ENCODE measurements around the gene ANAPC13. TPM values are rescaled to one million over a fixed set of nuclear protein-coding genes. Genes with fewer than 3 reads are reported as not detected.

ANAPC13 gene
- total and polyA plus RNA-seq, 2 of the 13 experiments (the other 11 are each of a cell fraction or from before 2014, with no cell fraction given), result 48.7 to 69.1 TPM

DNA sequence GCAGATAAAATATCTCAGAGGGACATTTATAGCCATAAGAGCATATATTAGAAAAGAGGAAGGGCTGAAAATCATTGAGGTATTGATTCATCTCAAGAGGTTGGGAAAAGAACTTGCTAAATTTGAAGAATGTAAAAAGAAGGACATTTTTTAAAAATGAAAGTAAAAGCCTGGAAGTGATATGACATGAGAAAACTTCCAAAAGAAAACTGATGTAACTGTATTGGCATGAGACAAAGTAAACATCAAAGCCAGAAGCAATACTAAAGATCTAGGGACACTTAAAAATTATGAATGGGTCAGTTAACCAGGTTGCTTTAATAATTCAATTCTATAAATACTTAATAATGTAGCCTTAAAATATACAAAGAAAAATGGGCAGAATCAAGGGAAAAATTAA is 32.0 kb upstream of the ANAPC13 start:
- Histone ChIP-seq H3K27me3 (ENCODE audit: control insufficient read depth in 1 of 2, insufficient read depth in 2 of 2, low read length in 2 of 2) (no peaks in the 10 kb centered on the region), H3K27ac (ENCODE audit: extremely low read length, insufficient read depth, low read length) (no peak overlapping the region), H3K9ac (ENCODE audit: insufficient read depth, low read depth, low read length) (no peak overlapping the region), H3K4me3 (replicated peaks in 1 of 3; ENCODE audit: insufficient read depth in 1 of 3, low read depth in 2 of 3, low read length in 3 of 3) (no peak overlapping the region), H3K4me2 (ENCODE audit: low read depth, low read length) (no peak overlapping the region), H4K20me1 (ENCODE audit: insufficient read depth, low read length) (no peaks in the 10 kb centered on the region), H3K79me2 (ENCODE audit: insufficient read depth, low read length) (no peaks in the 10 kb centered on the region), H2AFZ (ENCODE audit: low read length) (no peak overlapping the region), H3K9me3 (ENCODE audit: low read length) (peaks cover 20% of the 10 kb centered on the region), H3K36me3 (replicated peaks in 1 of 2; ENCODE audit: control insufficient read depth in 1 of 2, insufficient read depth in 2 of 2, low read length in 2 of 2) (no peaks in the 10 kb centered on the region), H3K4me1 (ENCODE audit: insufficient read depth, low read length) (0 out of 2 replicates have a peak, but pooled peaks cover 4% of the 10 kb centered on the region)
- ChIA-PET CTCF (ENCODE audit: low intra/inter-chr PET ratio, low total read pairs) (no interaction called here), POLR2A (no interaction called here)
- DNase-seq (ENCODE audit: low spot score) (no peak), FAIRE-seq (no peak), ATAC-seq (no peak)
- intact Hi-C loops (cut with micrococcal nuclease; ENCODE audit: unreplicated experiment) (no loop called here), in situ Hi-C loops (cut with HindIII; ENCODE audit: extremely low pct_ligation_motif_present, low pct_unique_long_range_greater_than_20kb) (no loop called here)
- no TSS peak for BruUV-seq (replicated peaks)
- TF ChIP-seq PRPF4 (IDR thresholded peaks at IDR 0.05; ENCODE audit: low read depth, low read length, poor library complexity, severe bottlenecking) (no peak), SYNCRIP (IDR thresholded peaks at IDR 0.05; ENCODE audit: insufficient read depth, low read depth, low read length) (no peak), MATR3 (CRISPR knock-in tag; IDR thresholded peaks at IDR 0.05) (no peak)

GRCh38 chr3:134516905-134517304 is 31.1 kb upstream of the ANAPC13 start:
- Histone ChIP-seq H3K79me2 (ENCODE audit: insufficient read depth, low read length) (no peaks in the 10 kb centered on the region), H3K9ac (ENCODE audit: insufficient read depth, low read depth, low read length) (no peak overlapping the region), H3K27ac (ENCODE audit: extremely low read length, insufficient read depth, low read length) (no peak overlapping the region), H2AFZ (ENCODE audit: low read length) (no peak overlapping the region), H3K4me3 (replicated peaks in 1 of 3; ENCODE audit: insufficient read depth in 1 of 3, low read depth in 2 of 3, low read length in 3 of 3) (no peak overlapping the region), H3K4me2 (ENCODE audit: low read depth, low read length) (no peak overlapping the region), H3K27me3 (ENCODE audit: control insufficient read depth in 1 of 2, insufficient read depth in 2 of 2, low read length in 2 of 2) (no peaks in the 10 kb centered on the region), H4K20me1 (ENCODE audit: insufficient read depth, low read length) (no peaks in the 10 kb centered on the region), H3K9me3 (ENCODE audit: low read length) (peaks cover 16% of the 10 kb centered on the region), H3K4me1 (ENCODE audit: insufficient read depth, low read length) (0 out of 2 replicates have a peak, but pooled peaks cover 4% of the 10 kb centered on the region), H3K36me3 (replicated peaks in 1 of 2; ENCODE audit: control insufficient read depth in 1 of 2, insufficient read depth in 2 of 2, low read length in 2 of 2) (no peaks in the 10 kb centered on the region)
- no peak for ATAC-seq
- in situ Hi-C loops (cut with HindIII; ENCODE audit: extremely low pct_ligation_motif_present, low pct_unique_long_range_greater_than_20kb) (no loop called here), intact Hi-C loops (cut with micrococcal nuclease; ENCODE audit: unreplicated experiment) (no loop called here)
- POLR2A ChIA-PET, result no interaction called here
- no peak for DNase-seq (ENCODE audit: low spot score)
- CTCF ChIA-PET (ENCODE audit: low intra/inter-chr PET ratio, low total read pairs), result no interaction called here
- 91% methylated on average over 3 of the region's 3 CpGs for WGBS (ENCODE audit: low lambda C conversion rate)
- no TSS peak for BruUV-seq (replicated peaks)
- no peak for FAIRE-seq
- TF ChIP-seq NR2F6 (IDR thresholded peaks at IDR 0.05) (no peak), NR2F6 (CRISPR knock-in tag; IDR thresholded peaks at IDR 0.05) (no peak), RAD51 (IDR thresholded peaks at IDR 0.05; ENCODE audit: borderline replicate concordance) (no peak), MZF1 (CRISPR knock-in tag; IDR thresholded peaks at IDR 0.05; ENCODE audit: borderline replicate concordance) (no peak), DMTF1 (CRISPR knock-in tag; IDR thresholded peaks at IDR 0.05) (no peak)
- TF ChIP-seq, protein P1, sequence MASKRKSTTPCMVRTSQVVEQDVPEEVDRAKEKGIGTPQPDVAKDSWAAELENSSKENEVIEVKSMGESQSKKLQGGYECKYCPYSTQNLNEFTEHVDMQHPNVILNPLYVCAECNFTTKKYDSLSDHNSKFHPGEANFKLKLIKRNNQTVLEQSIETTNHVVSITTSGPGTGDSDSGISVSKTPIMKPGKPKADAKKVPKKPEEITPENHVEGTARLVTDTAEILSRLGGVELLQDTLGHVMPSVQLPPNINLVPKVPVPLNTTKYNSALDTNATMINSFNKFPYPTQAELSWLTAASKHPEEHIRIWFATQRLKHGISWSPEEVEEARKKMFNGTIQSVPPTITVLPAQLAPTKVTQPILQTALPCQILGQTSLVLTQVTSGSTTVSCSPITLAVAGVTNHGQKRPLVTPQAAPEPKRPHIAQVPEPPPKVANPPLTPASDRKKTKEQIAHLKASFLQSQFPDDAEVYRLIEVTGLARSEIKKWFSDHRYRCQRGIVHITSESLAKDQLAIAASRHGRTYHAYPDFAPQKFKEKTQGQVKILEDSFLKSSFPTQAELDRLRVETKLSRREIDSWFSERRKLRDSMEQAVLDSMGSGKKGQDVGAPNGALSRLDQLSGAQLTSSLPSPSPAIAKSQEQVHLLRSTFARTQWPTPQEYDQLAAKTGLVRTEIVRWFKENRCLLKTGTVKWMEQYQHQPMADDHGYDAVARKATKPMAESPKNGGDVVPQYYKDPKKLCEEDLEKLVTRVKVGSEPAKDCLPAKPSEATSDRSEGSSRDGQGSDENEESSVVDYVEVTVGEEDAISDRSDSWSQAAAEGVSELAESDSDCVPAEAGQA (IDR thresholded peaks at IDR 0.05; ENCODE audit: low read depth), result no peak
- TF ChIP-seq, protein P1 (CRISPR knock-in tag; IDR thresholded peaks at IDR 0.05; ENCODE audit: borderline replicate concordance), result no peak

Data from HepG2 (cell line).